ENCODE measurements around the gene CCDC80. TPM values are rescaled to one million over a fixed set of nuclear protein-coding genes. Genes with fewer than 3 reads are reported as not detected.
"Not testable (repeated sequence)": the region's sequence is repeated elsewhere in the genome, so short reads cannot be mapped to it uniquely, and the experiment has no call there.

CCDC80 gene
- polyA plus RNA-seq, 3 donors: 68.3 to 115 (median 112) TPM

GRCh38 chr3:112568642-112569041 is 72.3 kb downstream of the CCDC80 start:
- DNase-seq (ENCODE audit: extremely low read depth in 1 of 11, low read depth in 9 of 11, low spot score in 4 of 11): no peak

GRCh38 chr3:112564940-112565305 is 76.0 kb downstream of the CCDC80 start:
- no peak for DNase-seq (ENCODE audit: extremely low read depth in 1 of 11, low read depth in 9 of 11, low spot score in 4 of 11)

GRCh38 chr3:112564247-112564939 is 76.5 kb downstream of the CCDC80 start:
- DNase-seq (ENCODE audit: extremely low read depth in 1 of 11, low read depth in 9 of 11, low spot score in 4 of 11): not testable (repeated sequence)

- peak; percentile 95 to 99 (median 98) for DNase-seq (ENCODE audit: extremely low read depth in 1 of 11, low read depth in 9 of 11, low spot score in 4 of 11)
Measured at GRCh38 chr3:112561734-112562529, 79.0 kb downstream of the CCDC80 start, which contains the start of the genes ATG3 and SLC35A5. ATG3 (minus strand) TSS chr3:112561962; CDS start chr3:112561528, 434 bp downstream. SLC35A5 (plus strand) TSS chr3:112562045; CDS start chr3:112563404, 1,359 bp downstream.

GRCh38 chr3:112561484-112561733 is 79.5 kb downstream of the CCDC80 start:
- peak in 1 of 11 donors; percentile 52 for DNase-seq (ENCODE audit: extremely low read depth in 1 of 11, low read depth in 9 of 11, low spot score in 4 of 11)

- peak; percentile 57 to 82 (median 71) for DNase-seq (ENCODE audit: extremely low read depth in 1 of 11, low read depth in 9 of 11, low spot score in 4 of 11)
Measured at GRCh38 chr3:112560721-112561483, 80.0 kb downstream of the CCDC80 start.

- peak in 1 of 11 donors; percentile 7 for DNase-seq (ENCODE audit: extremely low read depth in 1 of 11, low read depth in 9 of 11, low spot score in 4 of 11)
Measured at GRCh38 chr3:112560307-112560706, 80.6 kb downstream of the CCDC80 start.

GRCh38 chr3:112557976-112558375 is 83.0 kb downstream of the CCDC80 start:
- no peak for DNase-seq (ENCODE audit: extremely low read depth in 1 of 11, low read depth in 9 of 11, low spot score in 4 of 11)

- no peak for DNase-seq (ENCODE audit: extremely low read depth in 1 of 11, low read depth in 9 of 11, low spot score in 4 of 11)
Measured at GRCh38 chr3:112555535-112556170, 85.3 kb downstream of the CCDC80 start.

- no peak for DNase-seq (ENCODE audit: extremely low read depth in 1 of 11, low read depth in 9 of 11, low spot score in 4 of 11)
Measured at GRCh38 chr3:112550859-112551258, 90.1 kb downstream of the CCDC80 start.

Other genes with a start within 250 kb of the CCDC80 start
- gene BTLA, start 141.7 kb downstream of the CCDC80 start, polyA plus RNA-seq (ENCODE audit: insufficient read length in 3 of 3): under 1 TPM; 0.40 to 0.72 (median 0.62) TPM
- 10 to 100 TPM; 42.4 to 50.1 (median 48.5) TPM for gene ATG3, start 79.2 kb downstream of the CCDC80 start, polyA plus RNA-seq (ENCODE audit: insufficient read length in 3 of 3)
- 10 to 100 TPM; 60.3 to 74.0 (median 66.7) TPM for gene SLC35A5, start 79.1 kb downstream of the CCDC80 start, polyA plus RNA-seq (ENCODE audit: insufficient read length in 3 of 3)
- not detected for gene CD200R1L, start 205.7 kb upstream of the CCDC80 start, polyA plus RNA-seq (ENCODE audit: insufficient read length in 3 of 3)